CD4-positive, alpha-beta T cell treated with Interferon gamma for 1 hour (primary cell): ENCODE measurements around the gene FAM118B.
A peak's percentile ranks its signal among the peaks of the same experiment; 100 is the strongest.

ENCODE experiments used
- DNase-seq: peaks from one replicate; pipeline ENCODE4 v3.0.0-alpha.2; 2020

The FAM118B gene

GRCh38 chr11:126211236-126212088 lies at the start of gene FAM118B, which contains the start of gene RPUSD4:
FAM118B (plus strand) TSS chr11:126211782; CDS start chr11:126235002, 23,220 bp downstream.
RPUSD4 (minus strand) TSS chr11:126211650; CDS start chr11:126211638, 12 bp downstream.
- DNase-seq, result peak; percentile 96

GRCh38 chr11:126162306-126163030 lies 49.1 kb upstream of the FAM118B start:
- no peak for DNase-seq

- no peak for DNase-seq
Observed at GRCh38 chr11:126163074-126163700, 48.4 kb upstream of the FAM118B start.

- no peak for DNase-seq
Observed at GRCh38 chr11:126163779-126164178, 47.8 kb upstream of the FAM118B start.

DNA sequence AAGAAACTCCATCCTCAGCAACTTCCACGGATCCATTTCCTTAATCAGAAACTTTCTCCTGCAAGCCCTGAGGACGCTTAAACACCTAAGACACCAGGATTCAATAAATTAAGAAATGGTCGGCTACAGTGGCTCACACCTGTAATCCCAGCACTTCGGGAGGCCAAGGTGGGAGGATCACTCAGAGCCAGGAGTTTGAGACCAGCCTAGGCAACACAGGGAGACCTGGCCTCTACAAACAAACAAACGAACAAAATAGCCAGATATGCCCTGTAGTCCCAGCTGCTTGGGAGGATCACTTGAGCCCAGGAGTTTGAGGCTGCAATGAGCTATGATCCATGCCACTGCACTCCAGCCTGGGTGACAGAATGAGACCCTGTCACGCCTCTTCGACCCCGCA lies 46.8 kb upstream of the FAM118B start:
- no peak for DNase-seq

DNA sequence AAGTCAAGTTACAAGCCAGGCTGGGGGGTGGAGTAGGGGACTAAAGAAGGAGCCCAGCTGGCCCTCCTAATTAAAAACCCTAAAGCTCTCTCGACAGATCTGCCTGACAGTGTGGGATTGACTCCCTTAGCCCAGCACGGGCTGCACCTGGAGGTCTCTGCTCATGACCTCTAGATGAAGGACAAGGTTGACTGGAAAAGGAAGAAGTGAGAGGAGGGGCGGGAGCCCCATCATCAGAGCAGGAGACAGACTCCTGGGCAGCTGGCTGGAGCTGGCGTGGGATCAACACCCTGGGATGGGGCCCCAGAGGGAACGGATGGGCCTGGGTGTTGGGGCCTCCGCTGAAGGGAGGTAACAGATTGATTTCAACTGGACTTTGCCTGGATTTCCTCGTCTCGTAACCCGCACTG lies 46.3 kb upstream of the FAM118B start:
- no peak for DNase-seq

DNA sequence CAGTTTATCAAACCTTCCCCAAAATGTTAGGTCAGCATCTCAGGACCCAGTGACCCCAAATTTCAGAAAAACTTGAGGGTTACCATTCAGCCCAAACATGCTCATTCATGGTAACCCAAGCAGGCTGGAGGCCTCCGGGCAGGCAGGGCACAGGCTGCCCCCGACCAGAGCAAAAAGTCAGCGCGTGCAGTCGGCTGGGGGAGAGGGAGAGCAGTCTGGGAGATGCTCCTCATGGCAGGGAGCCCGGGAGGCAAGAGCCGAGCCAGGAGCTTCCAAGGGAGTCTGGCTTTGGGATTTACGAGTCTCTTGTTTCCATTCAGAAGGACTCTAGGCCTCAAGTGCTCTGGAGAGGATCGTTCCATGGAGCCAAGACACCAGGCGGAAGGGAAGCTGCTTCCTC lies 45.8 kb upstream of the FAM118B start:
- DNase-seq, result no peak

DNA sequence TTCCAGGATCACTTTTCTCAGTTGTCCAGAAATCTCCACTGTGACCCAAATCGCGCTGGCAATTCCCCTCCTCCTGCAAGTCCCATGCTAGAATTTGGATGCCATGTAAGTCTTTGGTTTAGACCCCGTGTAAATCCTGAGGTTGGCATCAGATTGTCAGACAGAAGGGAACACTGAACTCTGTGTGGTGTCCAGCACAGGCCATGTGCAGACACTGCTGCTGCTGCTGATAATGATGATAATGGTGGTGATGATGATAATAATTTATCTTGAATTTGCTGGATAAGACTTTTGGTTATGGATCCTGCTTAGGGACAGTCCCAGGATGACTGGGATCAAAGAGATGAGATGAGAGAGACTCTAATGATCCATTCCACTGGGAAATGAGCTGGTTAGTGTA lies 45.2 kb upstream of the FAM118B start:
- DNase-seq, result no peak

DNA sequence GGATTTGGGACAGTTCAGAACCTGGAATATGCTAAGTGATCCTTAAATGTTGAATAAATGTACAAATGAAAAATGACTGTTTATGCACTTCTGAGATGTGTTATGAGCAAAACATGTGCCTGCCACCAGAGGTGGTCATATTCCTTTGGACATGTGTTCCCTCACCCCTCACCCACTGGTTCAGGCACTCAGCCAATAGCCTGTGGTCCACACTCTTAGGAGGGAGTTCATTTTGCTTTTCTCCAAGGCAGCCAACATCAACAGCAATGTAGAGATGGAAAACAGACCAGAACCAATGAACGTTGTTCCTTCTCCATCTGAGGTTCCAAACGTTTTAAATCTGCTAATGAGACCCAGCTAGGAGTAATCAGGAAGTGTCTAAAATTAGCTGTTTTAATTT lies 44.1 kb upstream of the FAM118B start:
- no peak for DNase-seq

DNA sequence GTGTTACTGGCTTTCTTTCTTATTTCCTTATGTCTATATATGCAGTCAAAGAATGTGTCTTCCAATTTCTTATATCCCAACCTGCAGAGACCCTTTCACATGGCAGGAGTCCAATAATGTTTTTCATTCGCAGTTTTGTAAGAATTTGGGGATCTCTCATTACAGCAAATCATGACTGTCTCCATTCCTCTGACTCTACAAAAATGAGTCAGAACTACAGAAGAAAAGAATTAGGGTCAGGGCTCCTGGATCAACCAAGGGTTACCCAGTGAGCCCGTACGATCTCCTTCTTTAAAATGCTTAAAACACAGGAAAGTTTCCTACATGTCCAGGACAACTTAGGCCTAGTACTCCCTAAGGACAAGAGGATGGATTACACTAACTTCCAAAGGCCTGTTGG lies 42.3 kb upstream of the FAM118B start:
- no peak for DNase-seq

- DNase-seq, result no peak
Observed at GRCh38 chr11:126172596-126173038, 39.0 kb upstream of the FAM118B start.

- no peak for DNase-seq
Observed at GRCh38 chr11:126173257-126173656, 38.3 kb upstream of the FAM118B start.

DNA sequence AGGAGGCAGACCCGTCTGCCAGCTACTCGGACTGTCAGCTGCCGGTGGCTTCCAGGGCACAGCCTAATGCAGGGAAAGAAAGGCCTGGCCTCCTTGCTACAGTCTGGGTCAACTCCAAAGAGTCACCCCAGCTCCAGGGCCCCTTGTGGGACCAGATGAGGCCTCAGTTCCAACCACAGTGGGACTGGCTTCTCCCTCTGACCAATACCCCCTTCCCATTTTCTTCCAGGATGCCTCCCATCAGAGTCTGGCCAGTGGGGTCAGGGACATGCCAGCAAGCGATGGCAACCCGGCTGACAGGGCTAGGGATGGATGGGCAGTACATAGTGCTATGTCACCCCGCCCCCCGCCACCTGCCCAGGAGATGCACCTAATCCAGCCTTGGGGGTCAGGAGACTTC lies 36.8 kb upstream of the FAM118B start:
- DNase-seq, result no peak

DNA sequence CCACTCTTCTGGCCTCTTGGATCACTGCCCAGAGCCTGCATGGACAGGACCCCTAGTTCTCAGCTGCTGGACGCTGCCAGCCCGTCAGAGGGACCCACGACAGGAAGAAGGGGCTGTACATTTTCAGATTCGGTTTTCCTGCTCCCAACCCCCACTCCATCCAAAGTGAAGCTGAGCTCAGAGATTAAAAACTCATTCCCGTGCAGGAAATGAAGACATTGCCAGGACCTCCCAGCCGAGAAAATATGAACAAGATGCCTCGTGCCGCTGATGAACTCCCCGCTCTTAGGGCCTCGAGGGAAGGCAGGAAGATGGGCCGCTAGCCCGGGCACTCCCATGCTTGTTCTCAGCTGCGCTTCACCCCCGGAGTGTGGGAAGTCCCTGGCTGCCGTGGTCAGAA lies 36.2 kb upstream of the FAM118B start:
- no peak for DNase-seq

- no peak for DNase-seq
Observed at GRCh38 chr11:126176853-126177470, 34.6 kb upstream of the FAM118B start.

GRCh38 chr11:126181939-126182730 lies 29.4 kb upstream of the FAM118B start:
- no peak for DNase-seq

DNA sequence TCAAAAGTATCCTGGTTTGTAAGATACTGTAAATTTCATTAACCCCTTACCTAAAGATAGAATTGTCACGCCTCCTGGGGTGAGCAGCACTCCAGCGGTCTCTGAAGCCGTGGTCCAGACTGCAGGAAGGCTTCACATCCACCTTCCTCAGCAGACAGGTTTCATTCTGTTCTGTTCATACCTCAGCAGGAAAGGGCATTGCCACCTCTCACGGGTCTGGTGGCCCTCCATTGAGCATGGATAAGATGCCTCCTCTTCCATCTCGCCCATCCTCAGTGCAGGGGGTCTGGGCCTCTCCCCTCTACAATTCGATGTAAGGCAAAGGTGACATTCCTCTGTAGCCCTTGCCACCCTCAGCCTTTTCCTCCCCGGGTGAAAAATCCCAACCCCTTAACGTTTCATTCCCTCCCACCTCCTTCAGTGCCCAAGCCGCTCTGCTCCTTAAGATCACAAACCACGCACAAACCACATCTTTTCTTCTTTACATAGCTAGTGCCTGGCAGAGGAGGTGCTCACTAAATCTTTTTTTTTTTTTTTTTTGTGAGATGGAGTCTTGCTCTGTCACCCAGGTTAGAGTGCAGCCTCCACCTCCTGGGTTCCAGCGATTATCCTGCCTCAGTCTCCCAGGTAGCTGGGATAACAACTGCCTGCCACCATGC lies 28.7 kb upstream of the FAM118B start:
- no peak for DNase-seq

DNA sequence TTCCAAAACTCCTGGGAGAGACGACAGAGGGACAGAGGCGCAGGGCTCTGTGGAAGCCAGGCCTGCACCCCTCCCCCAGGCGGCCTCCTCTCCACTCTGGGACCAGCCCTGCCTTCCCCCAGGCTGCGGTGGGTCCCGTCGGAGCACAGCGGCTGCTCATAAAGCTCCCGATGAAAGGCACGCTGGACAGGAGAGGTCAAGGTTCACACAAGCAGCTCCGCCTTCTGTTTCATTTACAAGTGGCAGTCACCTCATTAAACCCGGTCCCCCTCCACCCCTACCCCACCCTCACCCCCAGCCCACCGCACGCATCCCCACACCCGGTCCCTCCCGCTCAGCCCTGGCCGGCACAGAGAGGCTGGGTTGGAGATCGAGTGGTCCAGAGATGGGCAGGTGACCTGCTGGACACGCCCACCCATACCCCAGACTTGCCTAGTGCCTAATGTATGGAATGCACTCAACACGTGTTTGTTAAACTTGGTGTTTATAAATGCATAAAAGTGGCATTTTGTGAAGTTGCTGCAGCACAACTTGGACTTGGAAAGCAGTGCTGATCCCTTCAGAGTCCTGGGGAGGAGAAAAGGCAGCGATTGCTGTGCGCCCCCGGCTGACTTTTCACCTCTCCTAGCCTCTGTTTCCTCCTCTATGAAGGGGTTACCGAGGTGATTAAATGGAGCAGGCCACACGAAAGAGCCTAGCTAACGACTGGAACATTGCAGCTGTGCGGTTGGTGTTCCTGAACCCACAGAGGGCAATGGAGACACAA lies 26.1 kb upstream of the FAM118B start:
- DNase-seq, result no peak

- DNase-seq, result no peak
Observed at GRCh38 chr11:126186025-126186698, 25.4 kb upstream of the FAM118B start.
